OCI-LY7 (cell line): ENCODE data around the gene LRP1-AS. TPM values are rescaled to one million over a fixed set of nuclear protein-coding genes. Genes with fewer than 3 reads are reported as not detected.

Experiments used
- BruUV-seq: library from RNA; stranded (reverse); fragments of 400-500 nt; replicated peaks from 2 replicates; lab custom pipeline; 2021; lab: Mats Ljungman, UMichigan
- CTCF ChIA-PET: fragments of 300-600 bp; sonication (Branson Sonifier 250); formaldehyde crosslinking; loops from one replicate; lab custom pipeline; 2022; ENCODE audit warnings: antibody characterized with exemption; ENCODE audit not compliant: unreplicated experiment; lab: Charles Lee
- POLR2A ChIA-PET: fragments of 300-600 bp; sonication (Branson Sonifier 250); formaldehyde crosslinking; loops from one replicate; lab custom pipeline; 2022; ENCODE audit warnings: antibody characterized with exemption; lab: Charles Lee
- DNase-seq: peaks from one replicate; pipeline ENCODE4 v3.0.0-alpha.2; 2015; ENCODE audit warnings: low spot score
- H2AFZ ChIP-seq: fragments of 200-600 bp; sonication (generic), shearing (Covaris generic); 2 replicates; pipeline ENCODE4 v1.6.1; 2014; ENCODE audit warnings: mild to moderate bottlenecking, antibody characterized with exemption, low read length, moderate library complexity
- H3K27ac ChIP-seq: fragments of 200-600 bp; sonication (generic); 2 replicates; pipeline ENCODE4 v1.5.1; 2014; ENCODE audit warnings: mixed run types, low read depth, mild to moderate bottlenecking, moderate library complexity, low read length, inconsistent platforms; ENCODE audit not compliant: poor library complexity, severe bottlenecking
- H3K36me3 ChIP-seq: fragments of 200-600 bp; sonication (generic); 2 replicates; pipeline ENCODE4 v1.6.1; 2014; ENCODE audit warnings: mild to moderate bottlenecking, antibody characterized with exemption, low read length, moderate library complexity, mixed read lengths; ENCODE audit not compliant: insufficient read depth
- H3K4me1 ChIP-seq: fragments of 200-600 bp; sonication (generic); 2 replicates; pipeline ENCODE4 v1.5.1; 2014; ENCODE audit warnings: mild to moderate bottlenecking, low read length; ENCODE audit not compliant: insufficient read depth, poor library complexity, severe bottlenecking
- H3K4me2 ChIP-seq: fragments of 200-600 bp; sonication (generic); 2 replicates; pipeline ENCODE4 v1.6.1; 2014; ENCODE audit warnings: mild to moderate bottlenecking, low read length
- H3K4me3 ChIP-seq: fragments of 200-600 bp; sonication (generic); 2 replicates; pipeline ENCODE4 v1.5.1; 2014; ENCODE audit warnings: mild to moderate bottlenecking, low read depth, low read length; ENCODE audit not compliant: poor library complexity, severe bottlenecking
- H3K79me2 ChIP-seq: fragments of 200-600 bp; sonication (generic); 2 replicates; pipeline ENCODE4 v1.6.1; 2016; ENCODE audit warnings: low read depth, mild to moderate bottlenecking, low read length, moderate library complexity, mixed read lengths; ENCODE audit not compliant: insufficient read depth
- H3K9me2 ChIP-seq: fragments of 200-600 bp; sonication (generic); 2 replicates; pipeline ENCODE4 v1.6.1; 2016; ENCODE audit warnings: mild to moderate bottlenecking, low read length, mixed read lengths; ENCODE audit not compliant: insufficient read depth
- H3K9me3 ChIP-seq: fragments of 200-600 bp; sonication (generic); 2 replicates; pipeline ENCODE4 v1.6.1; 2014; ENCODE audit warnings: mild to moderate bottlenecking, mixed run types, low read length, mixed read lengths
- H4K20me1 ChIP-seq: fragments of 200-600 bp; sonication (generic); 2 replicates; pipeline ENCODE4 v1.6.1; 2014; ENCODE audit warnings: mild to moderate bottlenecking, antibody characterized with exemption, low read length, moderate library complexity, mixed read lengths; ENCODE audit not compliant: insufficient read depth
- CTCF ChIP-seq: fragments of 200-600 bp; sonication (generic); conservative IDR thresholded peaks from 2 replicates; pipeline ENCODE4 v1.5.1; 2014; ENCODE audit warnings: mild to moderate bottlenecking, antibody characterized with exemption, low read length, moderate library complexity, mixed read lengths
- EZH2phosphoT487 ChIP-seq: fragments of 200-600 bp; sonication (generic); IDR thresholded peaks from 2 replicates; pipeline ENCODE4 v1.6.1; 2018; ENCODE audit warnings: low read depth, borderline replicate concordance, mild to moderate bottlenecking, mixed run types, antibody characterized with exemption, low read length, moderate library complexity, mixed read lengths
- intact Hi-C: fragments of 100-400 bp; cut with micrococcal nuclease; formaldehyde crosslinking; loops from one replicate; pipeline ENCODE4 v1.10.0; 2022; ENCODE audit not compliant: unreplicated experiment
- total RNA-seq, 2 experiments: library from RNA; depleted of rRNA in 1 of 2; stranded (reverse); fragments of >200 nt in 1 of 2; shearing (Covaris generic) in 1 of 2; gene quantifications; 2 replicates each; pipeline ENCODE4 v1.2.3, GENCODE V29; 2014 to 2022

LRP1-AS gene
- total RNA-seq, 2 experiments from 2014 or later = not detected

GRCh38 chr12:57153415-57153997, 6.1 kb upstream of the LRP1-AS start:
- TF ChIP-seq EZH2phosphoT487 (no peak), CTCF (no peak)

GRCh38 chr12:57152639-57153038, 5.2 kb upstream of the LRP1-AS start:
- no peaks in the 10 kb centered on the region for H4K20me1 ChIP-seq
- POLR2A ChIA-PET = no interaction called here
- H2AFZ ChIP-seq = no peak overlapping the region
- no peaks in the 10 kb centered on the region for H3K9me3 ChIP-seq
- H3K9me2 ChIP-seq = no peaks in the 10 kb centered on the region
- H3K4me1 ChIP-seq = peaks cover 5% of the 10 kb centered on the region
- no peak overlapping the region for H3K4me2 ChIP-seq
- H3K4me3 ChIP-seq = no peak overlapping the region
- CTCF ChIA-PET = no interaction called here
- H3K79me2 ChIP-seq = no peaks in the 10 kb centered on the region
- intact Hi-C loops = no loop called here
- BruUV-seq = no TSS peak
- TF ChIP-seq CTCF (no peak), EZH2phosphoT487 (no peak)
- H3K36me3 ChIP-seq = no peaks in the 10 kb centered on the region
- DNase-seq = no peak
- H3K27ac ChIP-seq = no peak overlapping the region

More at GRCh38 chr12:57153415-57153997, 6.1 kb upstream of the LRP1-AS start:
- ChIA-PET CTCF (interaction anchor here (0.6 kb wide), 1 partner anchor 16 kb away, joined by 7 read pairs; no protein-coding TSS in a partner anchor), POLR2A (interaction anchor here (0.6 kb wide), 1 partner anchor 188 kb away, joined by 3 read pairs; no protein-coding TSS in a partner anchor)
- H3K9me2 ChIP-seq = no peaks in the 10 kb centered on the region
- no peak overlapping the region for H3K4me2 ChIP-seq
- H2AFZ ChIP-seq = no peak overlapping the region
- H3K4me1 ChIP-seq = peaks cover 5% of the 10 kb centered on the region
- no peaks in the 10 kb centered on the region for H4K20me1 ChIP-seq
- DNase-seq = no peak
- H3K79me2 ChIP-seq = no peaks in the 10 kb centered on the region
- no peak overlapping the region for H3K4me3 ChIP-seq
- H3K9me3 ChIP-seq = no peaks in the 10 kb centered on the region
- no peak overlapping the region for H3K27ac ChIP-seq
- no TSS peak for BruUV-seq
- H3K36me3 ChIP-seq = no peaks in the 10 kb centered on the region
- intact Hi-C loops = no loop called here
